Measurements from ENCODE around the gene TTF2.

Gene TTF2

GRCh38 chr1:117045644-117046043, 14.5 kb upstream of the TTF2 start:
- TF ChIP-seq CTCF (IDR thresholded peaks at IDR 0.05) = no peak

DNA sequence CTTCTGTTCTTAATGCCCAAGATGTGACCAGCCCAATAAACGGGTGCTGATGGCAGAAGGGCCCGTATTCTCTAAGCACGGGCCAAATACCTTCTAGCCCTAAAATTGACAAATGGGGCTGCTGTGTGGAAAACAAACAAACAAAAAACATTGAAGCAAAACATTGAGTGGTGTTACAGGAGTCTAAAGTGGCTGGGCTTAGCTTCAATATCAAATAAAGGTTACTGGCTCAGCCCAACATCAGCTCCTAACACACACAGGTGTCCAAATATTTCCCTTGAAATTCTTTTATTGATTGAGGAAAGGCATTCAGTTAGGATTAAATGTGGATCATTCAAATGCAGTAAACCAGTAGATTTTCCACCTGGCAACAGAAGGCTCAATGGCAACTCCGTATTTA, 13.3 kb upstream of the TTF2 start:
- TF ChIP-seq CTCF (IDR thresholded peaks at IDR 0.05) = no peak

- TF ChIP-seq CTCF (IDR thresholded peaks at IDR 0.05) = no peak
Measured at GRCh38 chr1:117047271-117047670, 12.9 kb upstream of the TTF2 start.

DNA sequence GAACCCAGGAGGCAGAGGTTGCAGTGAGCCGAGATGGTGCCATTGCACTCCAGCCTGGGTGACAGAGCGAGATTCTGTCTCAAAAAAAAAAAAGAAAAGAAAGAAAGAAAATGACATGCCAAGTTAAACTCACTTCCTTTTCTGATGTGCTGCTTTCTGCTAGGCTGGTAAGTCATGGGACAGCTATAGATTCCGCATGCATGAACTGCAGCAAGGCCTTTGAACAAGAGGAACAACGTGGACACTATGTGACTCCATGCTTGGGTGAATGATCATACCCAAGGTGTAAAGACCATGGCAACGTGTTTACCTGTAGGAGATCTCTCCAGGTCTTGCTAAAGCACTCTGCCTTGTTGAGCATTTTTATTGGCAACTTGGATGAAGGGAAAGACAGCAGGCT, 10.3 kb upstream of the TTF2 start:
- no peak for TF ChIP-seq CTCF (IDR thresholded peaks at IDR 0.05)

DNA sequence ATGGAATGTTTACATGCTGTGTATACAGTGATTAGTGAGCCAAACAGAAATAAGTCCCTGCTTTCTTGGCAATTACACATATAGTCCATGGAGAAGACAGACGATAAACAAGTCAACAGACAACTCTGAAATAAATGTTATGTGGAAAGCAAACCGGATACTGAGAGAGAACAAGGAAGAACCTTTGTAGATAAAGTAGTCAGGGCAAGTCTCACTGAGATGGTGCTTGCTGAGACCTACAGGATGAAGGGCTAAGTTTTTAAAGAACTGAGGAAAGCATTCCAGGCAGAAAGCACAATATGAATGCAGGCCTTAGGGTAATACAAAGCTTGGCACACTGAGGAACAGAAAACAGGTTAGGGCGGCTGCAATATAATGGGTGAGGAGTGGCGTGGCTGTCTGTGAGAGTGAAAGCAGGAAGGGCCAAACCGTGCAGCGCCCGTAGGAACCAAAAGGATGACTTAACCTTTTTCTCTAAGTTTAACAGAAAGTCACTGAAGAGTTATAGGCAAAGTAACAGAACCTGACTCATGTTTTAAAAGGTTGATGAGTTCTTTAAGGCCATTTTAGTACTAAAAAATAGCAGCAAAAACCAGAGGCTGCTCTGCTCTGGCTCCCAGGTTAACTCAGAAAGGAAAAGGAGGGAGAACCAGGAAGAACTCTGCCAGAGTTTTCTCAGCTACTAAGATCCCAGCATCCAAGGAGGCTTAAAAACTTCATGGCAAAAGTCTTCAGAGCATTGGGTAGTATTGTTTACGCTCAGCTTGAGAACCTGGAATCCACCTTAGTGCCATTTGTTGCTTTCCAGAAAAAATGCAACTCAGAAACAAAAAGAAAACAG, 8.7 kb upstream of the TTF2 start:
- no peak for TF ChIP-seq CTCF (IDR thresholded peaks at IDR 0.05)

DNA sequence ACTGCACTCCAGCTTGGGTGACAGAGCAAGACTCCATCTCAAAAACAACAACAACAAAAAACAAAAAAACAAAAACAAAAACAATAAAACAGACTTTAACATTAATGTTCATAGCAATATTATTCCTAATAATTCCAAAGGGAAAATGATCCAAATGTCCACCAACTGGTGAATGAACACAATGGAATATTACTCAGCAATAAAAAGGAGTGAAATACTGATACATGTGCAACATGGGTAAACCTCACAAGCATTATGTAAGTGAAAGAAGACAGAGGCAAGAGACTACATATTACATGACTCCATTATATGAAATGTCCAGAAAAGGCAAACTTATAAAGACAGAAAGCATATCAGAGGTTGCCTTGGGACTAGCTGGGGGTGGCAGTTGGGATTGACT, 6.1 kb upstream of the TTF2 start:
- no peak for TF ChIP-seq CTCF (IDR thresholded peaks at IDR 0.05)

DNA sequence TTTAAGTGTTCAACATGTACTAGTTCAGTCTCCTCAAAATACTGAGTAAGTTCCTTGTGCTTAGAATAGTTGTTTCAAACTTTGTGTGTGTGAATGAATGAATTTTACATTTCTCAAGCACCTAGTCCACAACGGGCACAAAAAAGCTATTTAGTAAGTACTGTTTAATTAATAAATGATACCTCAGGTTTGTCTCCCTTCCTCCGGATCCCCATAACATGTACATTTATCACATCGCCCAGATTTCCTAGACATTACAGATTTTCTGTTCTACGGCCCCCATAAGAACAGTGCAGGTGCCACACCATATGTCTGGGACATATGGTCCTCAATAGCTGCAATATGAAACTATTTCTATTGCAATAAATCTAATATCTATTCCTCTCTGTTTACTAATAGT, 1.3 kb upstream of the TTF2 start:
- no peak for TF ChIP-seq CTCF (IDR thresholded peaks at IDR 0.05)

- TF ChIP-seq CTCF (IDR thresholded peaks at IDR 0.05) = no peak
Measured at GRCh38 chr1:117059334-117059677, 820 bp upstream of the TTF2 start.

Data from LNCAP (cell line).